Trophoblast cell (in vitro differentiated cells and primary cell): ENCODE measurements around the gene IPMK.

Experiments used
- DNase-seq, 2 donors: peaks; one replicate each; pipeline ENCODE4 v3.0.0-alpha.2; 2016
- H2AFZ ChIP-seq: 2 replicates; pipeline ENCODE4 v1.6.1; 2013; ENCODE audit warnings: low read length, moderate library complexity, mild to moderate bottlenecking; ENCODE audit not compliant: insufficient read depth, poor library complexity
- H2AK5ac ChIP-seq: 2 replicates; pipeline ENCODE4 v1.6.1; 2013; ENCODE audit warnings: mild to moderate bottlenecking, low read length
- H2BK120ac ChIP-seq: 2 replicates; pipeline ENCODE4 v1.6.1; 2013; ENCODE audit warnings: low read length, mild to moderate bottlenecking, moderate library complexity; ENCODE audit not compliant: insufficient read depth, poor library complexity
- H2BK12ac ChIP-seq: 2 replicates; pipeline ENCODE4 v1.6.1; 2013; ENCODE audit warnings: mild to moderate bottlenecking, low read length, moderate library complexity
- H2BK5ac ChIP-seq: 2 replicates; pipeline ENCODE4 v1.6.1; 2013; ENCODE audit warnings: low read length, low read depth, moderate library complexity, mild to moderate bottlenecking; ENCODE audit not compliant: poor library complexity
- H3K14ac ChIP-seq: 2 replicates; pipeline ENCODE4 v1.6.1; 2013; ENCODE audit warnings: mild to moderate bottlenecking, low read length
- H3K18ac ChIP-seq: 2 replicates; pipeline ENCODE4 v1.6.1; 2013; ENCODE audit warnings: mild to moderate bottlenecking, low read length
- H3K23ac ChIP-seq: 2 replicates; pipeline ENCODE4 v1.6.1; 2013; ENCODE audit warnings: low read length
- H3K27ac ChIP-seq: 2 replicates; pipeline ENCODE4 v1.5.1; 2013; ENCODE audit warnings: low read depth, mild to moderate bottlenecking, inconsistent platforms, low read length, moderate library complexity
- H3K27me3 ChIP-seq: 2 replicates; pipeline ENCODE4 v1.6.1; 2013; ENCODE audit warnings: inconsistent platforms, mild to moderate bottlenecking, low read length, moderate library complexity; ENCODE audit not compliant: insufficient read depth
- H3K36me3 ChIP-seq, 2 experiments: 1 replicate in 1 of 2; 2 replicates in 1 of 2; pipeline ENCODE4 v1.6.1; 2013; ENCODE audit warnings: low read length in 2 of 2, mild to moderate bottlenecking in 2 of 2, moderate library complexity in 1 of 2; ENCODE audit not compliant: insufficient read depth in 2 of 2, control insufficient read depth in 1 of 2
- H3K4ac ChIP-seq: 2 replicates; pipeline ENCODE4 v1.6.1; 2013; ENCODE audit warnings: low read depth, mild to moderate bottlenecking, low read length, moderate library complexity
- H3K4me1 ChIP-seq, 2 experiments: 1 replicate in 1 of 2; 2 replicates in 1 of 2; pipeline ENCODE4 v1.6.1; 2013; ENCODE audit warnings: low read length in 2 of 2, mild to moderate bottlenecking in 2 of 2, moderate library complexity in 1 of 2; ENCODE audit not compliant: insufficient read depth in 2 of 2, control insufficient read depth in 1 of 2
- H3K4me2 ChIP-seq: 2 replicates; pipeline ENCODE4 v1.6.1; 2013; ENCODE audit warnings: inconsistent platforms, mild to moderate bottlenecking, low read length, moderate library complexity
- H3K4me3 ChIP-seq: 2 replicates; pipeline ENCODE4 v1.5.1; 2013; ENCODE audit warnings: mild to moderate bottlenecking, low read depth, low read length, inconsistent platforms
- H3K79me1 ChIP-seq: one replicate; pipeline ENCODE4 v1.6.1; 2013; ENCODE audit warnings: low read length
- H3K79me2 ChIP-seq: 2 replicates; pipeline ENCODE4 v1.6.1; 2013; ENCODE audit warnings: low read length, mild to moderate bottlenecking; ENCODE audit not compliant: control insufficient read depth, insufficient read depth, poor library complexity
- H3K9ac ChIP-seq: 2 replicates; pipeline ENCODE4 v1.6.1; 2013; ENCODE audit warnings: mild to moderate bottlenecking, low read length
- H3K9me3 ChIP-seq: 2 replicates; pipeline ENCODE4 v1.6.1; 2013; ENCODE audit warnings: low read depth, mild to moderate bottlenecking, control low read depth, inconsistent platforms, low read length; ENCODE audit not compliant: insufficient read depth
- H4K12ac ChIP-seq: 2 replicates; pipeline ENCODE4 v1.6.1; 2013; ENCODE audit warnings: low read depth, mild to moderate bottlenecking, low read length, moderate library complexity
- H4K8ac ChIP-seq: 2 replicates; pipeline ENCODE4 v1.6.1; 2013; ENCODE audit warnings: low read depth, mild to moderate bottlenecking, low read length, moderate library complexity
- H4K91ac ChIP-seq: one replicate; pipeline ENCODE4 v1.6.1; 2013; ENCODE audit warnings: low read depth, mild to moderate bottlenecking, low read length, moderate library complexity
- WGBS: extraction: QIAGEN DNeasy Blood & Tissue Kit; methylation state at CpG from one replicate; pipeline ENCODE4 v1.1.7; 2013; ENCODE audit warnings: missing lambda C conversion rate; ENCODE audit not compliant: insufficient read length, insufficient coverage; ENCODE audit errors: extremely low coverage; 5-methylcytosine and 5-hydroxymethylcytosine counted together

IPMK gene

GRCh38 chr10:58201704-58202103, 66.0 kb downstream of the IPMK start:
- no peak for DNase-seq
- H3K23ac ChIP-seq = no peak overlapping the region
- peaks cover 0 to 1% of the 10 kb centered on the region in 2 experiments for H3K36me3 ChIP-seq
- no peak overlapping the region for H2BK12ac ChIP-seq
- H2BK120ac ChIP-seq = no peak overlapping the region
- H3K27me3 ChIP-seq = no peaks in the 10 kb centered on the region
- H4K8ac ChIP-seq = no peak overlapping the region
- no peak overlapping the region for H3K18ac ChIP-seq
- H3K4me1 ChIP-seq = no peaks in the 10 kb centered on the region
- H2AFZ ChIP-seq = no peak overlapping the region
- H2BK5ac ChIP-seq = no peak overlapping the region
- H4K12ac ChIP-seq = no peak overlapping the region
- no peaks in the 10 kb centered on the region for H3K79me2 ChIP-seq
- H3K14ac ChIP-seq = no peak overlapping the region
- H3K9ac ChIP-seq = no peak overlapping the region
- H3K9me3 ChIP-seq = no peaks in the 10 kb centered on the region
- H4K91ac ChIP-seq = no peak overlapping the region
- H2AK5ac ChIP-seq = no peak overlapping the region
- no peak overlapping the region for H3K27ac ChIP-seq
- no peak overlapping the region for H3K4me2 ChIP-seq
- no peak overlapping the region for H3K4me3 ChIP-seq
- no peak overlapping the region for H3K4ac ChIP-seq
- H3K79me1 ChIP-seq = no peaks in the 10 kb centered on the region
- WGBS = no CpG with 5 or more reads among the region's 2 CpGs

GRCh38 chr10:58189269-58189668, 78.4 kb downstream of the IPMK start:
- WGBS = no CpG with 5 or more reads among the region's 3 CpGs
- Histone ChIP-seq H4K8ac (no peak overlapping the region), H3K23ac (no peak overlapping the region)

GRCh38 chr10:58184120-58184670, 83.5 kb downstream of the IPMK start:
- WGBS = no CpG with 5 or more reads among the region's 7 CpGs
- no peak overlapping the region for H4K12ac ChIP-seq

More at GRCh38 chr10:58189269-58189668, 78.4 kb downstream of the IPMK start:
- Histone ChIP-seq H3K27me3 (no peaks in the 10 kb centered on the region), H3K9ac (peak overlapping the region; percentile 72), H3K4ac (no peak overlapping the region), H4K91ac (no peak overlapping the region), H4K12ac (no peak overlapping the region), H2BK12ac (no peak overlapping the region), H3K4me3 (no peak overlapping the region), H2BK120ac (no peak overlapping the region), H3K79me2 (no peaks in the 10 kb centered on the region), H2BK5ac (no peak overlapping the region), H3K79me1 (no peaks in the 10 kb centered on the region), H3K9me3 (no peaks in the 10 kb centered on the region), H2AFZ (no peak overlapping the region), H3K27ac (no peak overlapping the region), H3K14ac (no peak overlapping the region), H2AK5ac (no peak overlapping the region), H3K36me3 (no peaks in the 10 kb centered on the region), H3K4me1 (peaks cover 0 to 4% of the 10 kb centered on the region in 2 experiments), H3K4me2 (no peak overlapping the region), H3K18ac (no peak overlapping the region)
- DNase-seq = peak; percentile 38 to 62

GRCh38 chr10:58180666-58181065, 87.0 kb downstream of the IPMK start:
- no peak overlapping the region for H3K27ac ChIP-seq

More at GRCh38 chr10:58184120-58184670, 83.5 kb downstream of the IPMK start:
- Histone ChIP-seq H3K4me2 (no peak overlapping the region), H3K4ac (no peak overlapping the region), H4K8ac (no peak overlapping the region), H3K4me1 (peaks cover 0 to 2% of the 10 kb centered on the region in 2 experiments), H2BK120ac (no peak overlapping the region), H3K27me3 (no peaks in the 10 kb centered on the region), H2BK12ac (no peak overlapping the region), H2AFZ (no peak overlapping the region), H2BK5ac (no peak overlapping the region), H3K9ac (no peak overlapping the region), H2AK5ac (no peak overlapping the region), H4K91ac (no peak overlapping the region), H3K9me3 (no peaks in the 10 kb centered on the region), H3K79me2 (no peaks in the 10 kb centered on the region), H3K79me1 (no peaks in the 10 kb centered on the region), H3K27ac (no peak overlapping the region), H3K18ac (no peak overlapping the region), H3K14ac (no peak overlapping the region), H3K36me3 (no peaks in the 10 kb centered on the region), H3K4me3 (no peak overlapping the region), H3K23ac (no peak overlapping the region)
- DNase-seq = peak in 1 of 2 donors; percentile 91

More at GRCh38 chr10:58180666-58181065, 87.0 kb downstream of the IPMK start:
- Histone ChIP-seq H2BK12ac (no peak overlapping the region), H4K91ac (no peak overlapping the region), H2BK120ac (no peak overlapping the region), H3K4me1 (no peaks in the 10 kb centered on the region), H4K8ac (no peak overlapping the region), H3K18ac (no peak overlapping the region), H2AFZ (no peak overlapping the region), H3K4ac (no peak overlapping the region), H3K79me2 (no peaks in the 10 kb centered on the region), H3K27me3 (no peaks in the 10 kb centered on the region), H3K9me3 (no peaks in the 10 kb centered on the region), H2BK5ac (no peak overlapping the region), H3K9ac (no peak overlapping the region), H3K23ac (no peak overlapping the region), H4K12ac (no peak overlapping the region), H3K4me2 (no peak overlapping the region), H2AK5ac (no peak overlapping the region), H3K14ac (no peak overlapping the region), H3K79me1 (no peaks in the 10 kb centered on the region), H3K4me3 (no peak overlapping the region), H3K36me3 (no peaks in the 10 kb centered on the region)
- no CpG with 5 or more reads among the region's 6 CpGs for WGBS
- DNase-seq = peak in 1 of 2 donors; percentile 33
